Lung microvascular endothelial cell (primary cell): ENCODE results near the gene SIRT1. TPM values are rescaled to one million over a fixed set of nuclear protein-coding genes. Genes with fewer than 3 reads are reported as not detected.
"Not testable (repeated sequence)": the region's sequence is repeated elsewhere in the genome, so short reads cannot be mapped to it uniquely, and the experiment has no call there.

Experiments
- DNase-seq, 2 donors: peaks; one replicate each; pipeline versions ENCODE4 v3.0.0 to v3.0.0-alpha.2; 2010; ENCODE audit warnings: low read depth in 2 of 2
- total RNA-seq: library from RNA; depleted of rRNA; stranded (reverse); fragments of >200 nt; gene quantifications from 2 replicates; pipeline ENCODE4 v1.2.1, GENCODE V29; 2014

SIRT1 gene
- total RNA-seq, 1 donor from 2014 or later = 8.7 TPM

DNA sequence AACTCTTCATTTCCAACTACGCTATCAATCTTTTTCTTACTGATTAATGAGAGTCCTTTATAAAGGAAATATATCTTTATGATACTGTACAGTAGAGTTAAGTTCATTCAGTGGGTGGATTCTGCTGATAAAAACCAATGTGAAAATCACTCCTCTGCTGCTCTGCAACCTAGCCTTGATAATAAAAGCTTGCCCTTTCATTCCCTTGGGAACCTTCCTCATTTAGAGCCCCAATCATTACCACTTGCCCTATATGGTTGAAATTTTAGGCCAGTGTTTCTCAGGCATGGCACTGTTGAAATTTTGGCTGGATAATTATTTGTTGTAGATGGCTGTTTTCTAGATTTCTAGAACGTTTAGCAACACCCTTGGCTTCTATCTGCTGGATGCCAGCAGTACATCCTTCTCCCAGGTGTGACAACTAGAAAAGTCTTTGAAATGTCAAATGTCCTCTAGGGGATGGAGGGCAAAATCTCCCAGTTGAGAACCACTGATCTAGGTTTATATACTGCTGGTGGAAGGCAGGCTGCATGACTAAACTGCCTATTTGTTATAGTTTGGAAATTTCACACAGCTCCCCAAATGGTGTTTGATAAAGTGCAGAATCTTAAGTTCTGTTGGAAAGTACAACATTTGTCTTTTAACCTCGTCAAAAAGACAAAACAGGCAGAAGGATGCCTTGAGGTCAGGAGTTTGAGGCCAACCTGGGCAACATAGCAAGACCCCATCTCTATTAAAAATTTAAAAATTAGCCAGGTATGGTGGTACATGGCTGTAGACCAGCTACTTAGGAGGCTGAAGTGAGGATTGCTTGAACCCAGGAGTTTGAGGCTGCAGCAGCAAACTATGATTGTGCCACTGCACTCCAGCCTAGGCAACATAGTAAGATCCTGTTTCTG lies 8.9 kb upstream of the SIRT1 start:
- no peak for DNase-seq

DNA sequence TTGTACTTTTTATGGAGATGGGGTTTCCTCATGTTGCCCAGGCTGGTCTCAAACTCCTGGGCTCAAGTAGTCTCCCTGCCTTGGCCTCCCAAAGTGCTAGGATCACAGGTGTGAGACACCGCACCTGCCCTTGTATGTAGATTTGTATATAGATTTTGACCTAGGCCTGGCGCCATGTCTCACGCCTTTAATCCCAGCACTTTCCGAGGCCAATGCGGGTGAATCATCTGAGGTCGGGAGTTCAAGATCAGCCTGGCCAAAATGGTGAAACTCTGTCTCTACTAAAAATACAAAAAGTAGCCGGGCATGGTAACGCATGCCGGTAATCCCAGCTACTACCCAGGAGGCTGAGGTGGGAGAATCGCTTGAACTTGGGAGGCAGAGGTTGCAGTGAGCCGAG lies 7.0 kb upstream of the SIRT1 start:
- not testable (repeated sequence) for DNase-seq

DNA sequence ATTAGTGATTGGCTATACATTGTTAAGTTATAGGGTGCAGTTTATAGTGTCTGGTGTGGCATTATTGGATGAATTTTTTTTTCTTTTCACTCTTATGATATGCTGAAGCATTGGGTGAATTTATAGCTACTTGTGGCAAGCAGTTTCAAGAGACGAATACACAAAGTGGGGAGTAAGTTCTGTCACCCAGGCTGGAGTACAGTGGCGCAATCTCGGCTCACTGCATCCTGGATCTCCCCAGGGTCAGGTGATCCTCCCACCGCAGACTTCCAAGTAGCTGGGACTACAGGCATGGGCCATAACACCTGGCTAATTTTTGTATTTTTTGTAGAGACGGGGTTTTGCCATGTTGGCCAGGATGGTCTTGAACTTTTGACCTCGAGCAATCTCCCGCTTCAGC lies 6.3 kb upstream of the SIRT1 start:
- no peak for DNase-seq

DNA sequence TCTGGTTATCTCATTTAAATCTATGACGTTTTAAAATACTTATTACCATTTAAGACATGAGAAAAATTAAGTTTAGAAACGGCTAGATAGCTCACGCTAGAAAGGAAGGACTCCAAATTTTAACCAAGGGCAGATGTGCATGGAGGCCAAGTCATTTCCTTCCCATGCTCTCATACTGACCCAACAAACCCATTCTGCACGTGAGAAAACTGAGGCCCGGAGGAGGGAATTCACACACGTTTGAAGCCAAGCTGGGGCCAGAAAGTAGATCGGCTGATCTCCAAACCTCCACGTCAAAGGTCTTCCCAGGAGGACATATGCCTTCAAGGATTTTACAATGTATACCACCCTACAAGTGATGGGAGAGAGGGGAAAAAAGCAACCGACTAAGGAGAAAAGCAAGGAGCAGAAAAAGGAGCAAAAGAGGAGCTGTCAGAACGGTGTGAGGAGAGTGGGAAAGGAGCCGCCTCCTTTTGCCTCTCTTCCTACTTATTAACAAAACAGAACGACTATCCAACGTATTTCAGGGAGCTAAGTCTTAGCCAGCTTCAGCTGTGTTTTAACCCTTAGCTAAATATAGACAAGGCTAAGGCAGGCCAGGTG lies 645 bp upstream of the SIRT1 start:
- DNase-seq = peak in 1 of 2 donors; percentile 3

DNA sequence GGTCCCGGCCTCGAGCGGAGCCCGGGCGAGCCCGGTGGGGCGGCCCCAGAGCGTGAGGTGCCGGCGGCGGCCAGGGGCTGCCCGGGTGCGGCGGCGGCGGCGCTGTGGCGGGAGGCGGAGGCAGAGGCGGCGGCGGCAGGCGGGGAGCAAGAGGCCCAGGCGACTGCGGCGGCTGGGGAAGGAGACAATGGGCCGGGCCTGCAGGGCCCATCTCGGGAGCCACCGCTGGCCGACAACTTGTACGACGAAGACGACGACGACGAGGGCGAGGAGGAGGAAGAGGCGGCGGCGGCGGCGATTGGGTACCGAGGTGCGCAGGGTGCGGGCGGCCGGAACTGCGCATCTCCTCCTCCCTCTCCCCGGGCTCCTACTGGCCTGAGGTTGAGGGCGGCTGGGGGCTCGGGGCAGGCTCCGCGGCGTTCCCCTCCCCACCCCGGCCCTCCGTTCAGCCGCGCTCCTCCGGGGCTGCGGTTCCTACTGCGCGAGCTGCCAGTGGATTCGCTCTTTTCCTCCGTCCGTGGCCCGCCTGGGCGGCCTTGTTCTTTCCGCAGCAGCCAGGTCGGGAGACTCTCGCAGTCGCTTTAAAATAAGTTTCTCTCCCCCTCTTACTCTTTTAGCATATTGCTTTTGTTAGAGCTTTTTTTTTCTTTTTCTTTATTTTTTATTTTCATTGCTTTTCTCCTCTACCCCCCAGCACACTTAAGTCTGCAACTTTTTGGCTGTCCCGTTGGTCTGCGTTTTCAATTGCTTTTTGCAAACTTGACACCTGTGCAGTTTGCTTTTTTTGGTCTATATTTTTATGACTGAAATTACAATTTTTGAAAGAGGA lies 600 bp downstream of the SIRT1 start:
- DNase-seq = peak; percentile 61 to 82

DNA sequence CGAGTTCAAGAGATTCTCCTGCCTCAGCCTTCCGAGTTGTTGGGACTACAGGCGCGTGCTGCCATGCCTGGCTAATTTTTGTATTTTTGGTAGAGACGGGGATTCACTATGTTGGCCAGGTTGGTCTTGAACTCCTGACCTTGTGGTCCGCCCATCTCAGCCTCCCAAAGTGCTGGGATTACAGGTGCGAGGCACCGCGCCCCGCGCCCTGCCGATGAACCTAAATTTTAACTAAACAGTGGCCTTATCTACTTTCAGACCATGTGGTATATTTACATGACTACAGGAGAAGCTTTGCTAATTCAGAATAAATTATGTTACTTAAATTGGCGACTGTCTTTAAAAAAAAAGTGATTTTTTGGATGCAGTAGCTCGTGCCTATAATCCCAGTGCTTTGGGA lies 9.2 kb downstream of the SIRT1 start:
- no peak for DNase-seq

DNA sequence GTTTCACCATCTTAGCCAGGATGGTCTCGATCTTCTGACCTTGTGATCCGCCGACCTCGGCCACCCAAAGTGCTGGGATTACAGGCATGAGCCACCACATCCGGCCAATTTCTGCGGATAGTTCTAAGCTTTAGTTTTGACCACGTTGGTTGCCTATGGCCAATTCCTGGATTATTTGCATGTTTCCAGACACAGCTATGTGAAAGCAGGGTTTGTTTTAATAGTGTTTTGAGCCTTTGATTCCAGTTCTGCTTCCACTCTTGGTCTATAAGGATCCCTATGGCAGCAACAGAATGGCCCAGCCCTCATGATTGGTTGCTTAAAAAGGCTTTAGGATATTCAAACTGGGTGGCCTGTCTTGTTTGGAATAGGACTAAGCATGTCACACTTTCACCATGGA lies 19.1 kb downstream of the SIRT1 start:
- DNase-seq = no peak

DNA sequence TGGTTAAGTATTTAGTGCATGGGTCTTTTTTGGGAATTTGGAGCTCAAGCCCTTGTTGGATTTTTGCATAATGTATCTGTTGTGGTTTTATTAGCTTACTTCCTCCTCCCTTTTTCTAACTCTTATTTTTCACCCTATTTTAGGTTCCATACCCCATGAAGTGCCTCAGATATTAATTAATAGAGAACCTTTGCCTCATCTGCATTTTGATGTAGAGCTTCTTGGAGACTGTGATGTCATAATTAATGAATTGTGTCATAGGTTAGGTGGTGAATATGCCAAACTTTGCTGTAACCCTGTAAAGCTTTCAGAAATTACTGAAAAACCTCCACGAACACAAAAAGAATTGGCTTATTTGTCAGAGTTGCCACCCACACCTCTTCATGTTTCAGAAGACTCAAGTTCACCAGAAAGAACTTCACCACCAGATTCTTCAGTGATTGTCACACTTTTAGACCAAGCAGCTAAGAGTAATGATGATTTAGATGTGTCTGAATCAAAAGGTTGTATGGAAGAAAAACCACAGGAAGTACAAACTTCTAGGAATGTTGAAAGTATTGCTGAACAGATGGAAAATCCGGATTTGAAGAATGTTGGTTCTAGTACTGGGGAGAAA lies 28.0 kb downstream of the SIRT1 start:
- DNase-seq = peak in 1 of 2 donors; percentile 5

DNA sequence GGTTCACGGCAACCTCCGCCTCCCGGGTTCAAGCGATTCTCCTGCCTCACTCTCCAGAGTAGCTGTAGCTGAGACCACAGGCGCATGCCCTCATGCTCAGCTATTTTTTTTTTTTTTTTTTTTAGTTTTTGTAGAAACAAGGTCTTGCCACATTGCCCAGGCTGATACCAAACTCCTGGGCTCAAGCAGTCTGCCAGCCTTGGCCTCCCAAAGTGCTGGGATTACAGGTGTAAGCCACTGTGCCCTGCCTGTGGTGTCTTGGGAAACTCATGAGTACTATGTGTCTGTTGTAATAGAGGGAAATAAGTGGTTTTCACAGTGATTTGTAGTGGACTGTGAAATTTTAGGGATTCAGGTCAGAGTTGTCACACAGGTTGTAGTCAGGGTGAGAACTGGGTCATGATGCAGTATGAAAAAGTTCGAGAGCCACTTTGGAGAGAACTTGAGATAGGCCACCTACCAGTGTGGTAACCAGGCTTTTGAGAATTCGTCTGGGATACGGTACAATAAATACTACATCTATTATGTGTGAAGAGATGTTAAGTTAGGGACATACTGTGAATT lies 30.4 kb downstream of the SIRT1 start:
- no peak for DNase-seq

DNA sequence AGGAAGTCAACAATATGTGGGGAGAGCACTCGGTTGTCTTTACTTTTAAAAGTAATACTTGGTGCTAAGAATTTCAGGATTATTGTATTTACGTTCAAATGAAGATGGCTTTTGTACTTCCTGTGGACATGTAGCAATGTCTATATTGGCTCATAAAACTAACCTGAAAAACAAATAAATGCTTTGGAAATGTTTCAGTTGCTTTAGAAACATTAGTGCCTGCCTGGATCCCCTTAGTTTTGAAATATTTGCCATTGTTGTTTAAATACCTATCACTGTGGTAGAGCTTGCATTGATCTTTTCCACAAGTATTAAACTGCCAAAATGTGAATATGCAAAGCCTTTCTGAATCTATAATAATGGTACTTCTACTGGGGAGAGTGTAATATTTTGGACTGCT lies 32.7 kb downstream of the SIRT1 start:
- DNase-seq = no peak

DNA sequence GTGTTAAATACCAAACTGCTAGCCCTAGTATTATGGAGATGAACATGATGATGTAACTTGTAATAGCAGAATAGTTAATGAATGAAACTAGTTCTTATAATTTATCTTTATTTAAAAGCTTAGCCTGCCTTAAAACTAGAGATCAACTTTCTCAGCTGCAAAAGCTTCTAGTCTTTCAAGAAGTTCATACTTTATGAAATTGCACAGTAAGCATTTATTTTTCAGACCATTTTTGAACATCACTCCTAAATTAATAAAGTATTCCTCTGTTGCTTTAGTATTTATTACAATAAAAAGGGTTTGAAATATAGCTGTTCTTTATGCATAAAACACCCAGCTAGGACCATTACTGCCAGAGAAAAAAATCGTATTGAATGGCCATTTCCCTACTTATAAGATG lies 33.2 kb downstream of the SIRT1 start:
- DNase-seq = no peak

DNA sequence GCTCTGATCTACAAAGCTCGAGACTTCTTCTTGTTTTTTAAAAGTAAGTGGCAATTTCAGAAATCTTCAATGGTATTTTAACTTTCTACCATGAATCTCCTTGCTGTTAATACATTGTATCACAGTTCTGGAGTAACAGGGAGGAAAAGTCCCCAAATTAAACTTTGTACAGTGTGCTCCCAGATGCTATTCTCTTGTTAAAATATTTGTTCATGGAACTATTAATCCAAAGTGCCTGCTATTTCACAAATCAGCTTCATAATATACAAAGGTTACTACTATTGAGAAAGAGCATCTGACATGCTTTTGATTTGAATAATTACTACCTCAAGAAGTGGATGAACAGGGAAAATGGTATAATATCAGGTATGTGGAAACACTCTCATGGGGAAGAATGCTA lies 36.6 kb downstream of the SIRT1 start:
- no peak for DNase-seq

DNA sequence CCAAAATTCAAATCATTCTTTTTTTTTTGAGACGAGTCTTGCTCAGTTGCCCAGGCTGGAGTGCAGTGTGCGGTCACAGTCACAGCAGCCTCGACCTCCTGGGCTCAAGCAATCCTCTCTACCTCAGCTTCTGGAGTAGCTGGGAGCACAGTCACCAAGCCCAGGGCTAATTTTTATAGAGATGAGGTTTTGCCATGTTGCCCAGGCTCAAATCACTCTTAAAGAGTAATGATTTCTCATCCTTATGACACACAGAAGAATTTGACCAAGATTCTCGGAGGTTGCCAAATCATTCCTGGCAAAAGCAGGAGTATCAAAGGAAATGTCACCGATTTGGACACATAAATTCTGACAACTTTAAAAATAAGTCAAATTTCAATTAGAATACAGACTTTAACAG lies 39.1 kb downstream of the SIRT1 start:
- no peak for DNase-seq

DNA sequence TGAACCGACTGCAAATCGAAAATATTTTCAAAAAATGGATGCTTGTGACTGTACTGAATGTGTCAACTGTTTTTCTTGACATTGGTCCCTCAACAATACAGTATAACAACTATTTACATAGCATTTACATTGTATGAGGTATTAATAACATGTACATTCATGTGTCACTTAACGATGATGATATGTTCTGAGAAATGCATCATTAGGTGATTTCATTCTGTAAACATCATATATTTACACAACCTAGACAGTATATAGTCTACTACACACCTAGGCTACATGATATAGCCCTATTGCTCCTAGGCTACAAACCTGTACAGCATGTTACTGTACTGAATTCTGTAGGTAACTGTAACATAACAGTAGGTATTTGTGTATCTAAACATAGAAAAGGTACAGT lies 39.7 kb downstream of the SIRT1 start:
- no peak for DNase-seq

DNA sequence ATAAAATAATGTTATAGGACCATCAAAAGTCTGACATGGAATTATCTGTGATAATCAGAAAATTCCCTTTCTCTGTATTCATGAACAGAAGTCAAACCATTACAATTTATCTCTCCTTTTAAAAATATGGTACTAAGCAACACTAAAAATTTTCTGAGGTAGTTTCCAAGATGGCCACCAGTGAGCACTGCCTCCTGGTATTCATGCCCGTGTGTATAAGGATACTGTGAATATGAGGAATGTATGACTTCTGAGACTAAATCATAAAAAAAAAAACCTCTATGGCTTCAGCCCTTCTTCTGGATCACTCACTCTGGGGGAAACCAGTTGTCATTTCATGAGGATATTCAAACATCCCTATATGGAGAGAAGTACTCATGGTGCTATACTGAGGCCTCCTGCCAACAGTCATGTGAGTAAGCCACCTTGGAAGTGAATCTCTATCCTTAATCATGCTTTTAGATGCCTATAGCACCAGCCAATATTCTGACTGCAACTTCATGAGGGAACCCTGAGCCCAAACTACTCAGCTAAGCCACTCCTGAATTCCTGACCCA lies 41.1 kb downstream of the SIRT1 start:
- no peak for DNase-seq

DNA sequence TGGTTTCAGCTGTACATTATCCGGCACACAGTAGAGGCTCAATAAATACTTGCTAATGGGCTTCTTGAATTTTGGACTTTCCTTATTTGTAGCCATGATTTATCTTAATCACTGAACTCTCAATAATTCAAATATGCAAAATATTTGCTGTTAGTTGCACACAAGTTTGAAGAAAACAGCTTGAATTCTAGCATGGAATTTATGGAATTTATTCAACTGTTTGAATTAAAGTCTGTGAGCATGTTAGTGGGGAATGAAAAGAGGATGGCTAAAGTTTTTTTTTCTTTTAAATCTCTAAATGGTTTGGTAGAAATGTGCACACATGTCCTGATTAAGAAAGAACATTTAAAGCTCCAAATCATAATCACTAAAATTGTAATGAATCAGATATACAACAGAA lies 42.5 kb downstream of the SIRT1 start:
- DNase-seq = no peak

DNA sequence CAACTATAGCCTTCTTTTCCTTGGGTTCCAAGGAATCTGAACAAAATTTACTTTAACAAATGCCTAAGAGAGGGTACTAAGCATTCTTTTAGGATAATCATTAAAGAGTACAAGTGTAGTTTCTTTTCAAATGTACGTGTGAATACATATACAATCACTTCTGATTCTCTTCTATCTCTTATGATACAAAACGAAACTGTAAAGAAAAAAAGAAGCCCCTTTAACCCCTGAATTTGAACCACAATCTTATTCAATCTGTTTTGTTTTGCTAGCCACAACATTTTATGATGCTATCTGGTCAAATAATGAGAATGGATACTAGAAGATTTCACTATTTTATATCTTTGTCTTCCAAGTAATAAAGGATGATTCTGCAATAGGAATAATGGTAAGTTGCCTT lies 48.7 kb downstream of the SIRT1 start:
- DNase-seq = no peak

DNA sequence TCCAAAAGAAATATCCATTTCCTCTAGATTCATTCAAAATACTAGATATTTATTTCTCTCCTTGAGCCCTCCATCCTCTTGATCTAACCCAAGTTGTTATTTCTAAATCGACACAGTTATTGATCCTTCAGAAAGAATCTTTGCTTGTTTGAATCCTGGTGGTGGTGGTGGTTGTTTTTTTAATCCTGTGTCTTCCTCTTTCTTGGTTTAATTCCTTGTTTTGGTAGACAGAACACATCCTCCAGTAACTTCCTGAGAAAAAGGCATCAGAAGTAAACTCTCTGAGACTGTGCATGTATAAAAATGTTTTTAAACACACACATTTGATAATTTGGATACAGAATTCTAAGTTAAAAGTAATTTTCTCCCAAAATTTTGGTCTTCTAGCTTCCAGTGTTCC lies 49.9 kb downstream of the SIRT1 start:
- no peak for DNase-seq

DNA sequence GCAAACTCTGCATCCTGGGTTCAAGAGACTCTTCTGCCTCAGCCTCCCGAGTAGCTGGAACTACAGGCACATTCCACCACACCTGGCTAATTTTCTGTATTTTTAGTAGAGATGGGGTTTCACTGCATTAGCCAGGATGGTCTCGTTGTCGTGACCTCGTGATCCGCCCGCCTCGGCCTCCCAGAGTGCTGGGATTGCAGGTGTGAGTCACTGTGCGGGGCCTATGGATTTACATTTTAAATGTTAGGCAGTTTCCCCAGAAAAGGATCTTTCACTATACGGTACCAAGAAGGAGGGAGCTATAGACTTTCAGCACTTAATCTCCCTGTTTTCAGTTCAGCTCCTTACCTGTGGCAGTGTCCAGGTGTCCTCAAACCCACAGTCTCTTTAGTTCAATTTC lies 50.8 kb downstream of the SIRT1 start:
- DNase-seq = no peak

DNA sequence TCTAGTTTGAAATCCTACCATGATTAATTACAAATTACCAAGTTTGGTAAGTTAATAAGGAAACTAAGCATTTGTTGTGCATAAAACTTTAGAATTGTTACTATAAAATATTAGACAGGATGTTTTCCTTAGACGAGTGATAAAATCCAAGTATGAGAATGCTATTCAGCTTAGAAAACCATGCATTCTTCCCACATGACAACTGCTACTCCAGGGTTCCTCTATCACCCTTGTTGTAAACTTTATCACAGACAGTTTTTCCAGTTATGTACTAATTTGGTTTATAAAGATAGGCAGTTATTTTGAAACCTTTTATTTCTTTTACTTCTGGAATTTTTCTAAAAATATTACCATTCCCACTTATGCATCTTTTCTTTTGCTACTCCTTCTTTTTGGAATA lies 52.0 kb downstream of the SIRT1 start:
- DNase-seq = no peak

DNA sequence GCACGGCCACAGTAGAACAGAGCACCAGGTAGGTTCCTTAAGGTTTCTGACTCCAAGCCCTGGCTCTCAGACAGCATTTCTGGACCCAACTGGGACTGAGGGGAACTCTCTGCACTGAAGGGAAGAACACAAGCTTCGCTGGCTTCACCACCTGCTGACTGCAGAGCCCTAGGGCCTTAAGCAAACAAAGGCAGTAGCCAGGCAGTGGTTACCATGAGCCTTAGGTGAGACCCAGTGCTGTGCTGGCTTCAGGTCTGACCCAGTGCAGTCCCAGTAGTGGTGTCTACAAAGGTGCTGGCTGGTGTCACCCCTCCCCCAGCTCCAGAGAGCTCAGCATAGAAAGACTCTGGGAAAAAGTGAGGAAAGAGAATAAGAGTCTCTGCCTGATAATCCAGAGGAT lies 59.5 kb downstream of the SIRT1 start:
- no peak for DNase-seq
